Measurements from ENCODE around the gene MACROD1.

- TF ChIP-seq TAF1 (IDR thresholded peaks at IDR 0.05; ENCODE audit: low read depth) (no peak), CREB1 (IDR thresholded peaks at IDR 0.05; ENCODE audit: low read depth) (no peak), RAD21 (IDR thresholded peaks at IDR 0.05; ENCODE audit: low read depth) (no peak)
Observed at GRCh38 chr11:64023712-64024710, 141.9 kb downstream of the MACROD1 start.

Measured in Ishikawa (cell line).